HG03439 (cell line): ENCODE results near the gene ZNF423.
"Not testable (repeated sequence)": the region's sequence is repeated elsewhere in the genome, so short reads cannot be mapped to it uniquely, and the experiment has no call there.

Experiments
- ATAC-seq: cut with Tn5 transposase; IDR thresholded peaks from one replicate; pipeline ENCODE4 v1.9.1; 2021; ENCODE audit warnings: mild to moderate bottlenecking, moderate library complexity; ENCODE audit not compliant: unreplicated experiment

Gene ZNF423

DNA sequence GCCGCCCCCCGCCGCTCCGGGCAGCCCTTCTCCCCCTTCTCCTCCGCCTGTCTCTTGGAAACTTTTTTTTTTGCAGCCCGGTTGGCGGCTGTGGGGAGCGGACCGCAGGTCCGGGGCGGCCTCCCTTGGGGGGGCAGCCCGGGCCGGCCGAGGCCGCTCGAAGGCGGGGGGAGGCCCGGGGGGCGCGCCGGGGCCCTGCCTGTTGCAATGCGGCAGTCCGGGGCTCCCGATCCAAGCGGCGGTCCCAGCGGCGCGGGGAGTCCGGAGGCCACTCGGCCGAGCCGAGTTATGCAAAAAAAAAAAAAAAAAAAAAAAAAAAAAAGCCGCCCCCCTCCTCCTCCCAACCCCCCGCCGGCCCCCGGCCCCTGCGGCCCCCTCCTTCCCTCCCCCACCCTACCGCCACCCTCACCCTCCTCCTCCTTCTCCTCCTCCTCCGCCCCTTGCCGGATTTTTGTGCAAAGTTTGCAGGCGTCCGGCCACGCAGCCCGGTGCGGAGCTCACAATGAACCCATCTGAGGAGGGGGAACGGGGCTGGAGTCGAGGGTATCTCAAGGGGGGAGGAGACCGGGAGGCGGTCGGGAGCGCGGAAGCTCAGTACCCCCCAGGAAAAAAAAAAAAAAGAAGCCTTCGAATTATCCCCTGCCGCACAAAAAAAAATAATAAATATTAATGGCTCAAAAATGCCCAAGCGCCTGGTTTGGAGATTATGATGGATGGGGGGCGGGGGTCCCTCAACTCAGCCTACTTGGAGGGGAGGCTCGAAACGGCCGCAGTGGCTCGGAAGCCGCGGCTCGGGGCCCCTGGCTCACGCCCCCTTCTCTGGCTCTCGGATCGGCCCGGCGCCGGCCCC lies at the start of gene ZNF423:
Gene ZNF423, minus strand, starts transcription at position 291 of the 850 bp plus-strand sequence. CDS start 338 bp downstream, outside the sequence.
- ATAC-seq: peak; percentile 1

DNA sequence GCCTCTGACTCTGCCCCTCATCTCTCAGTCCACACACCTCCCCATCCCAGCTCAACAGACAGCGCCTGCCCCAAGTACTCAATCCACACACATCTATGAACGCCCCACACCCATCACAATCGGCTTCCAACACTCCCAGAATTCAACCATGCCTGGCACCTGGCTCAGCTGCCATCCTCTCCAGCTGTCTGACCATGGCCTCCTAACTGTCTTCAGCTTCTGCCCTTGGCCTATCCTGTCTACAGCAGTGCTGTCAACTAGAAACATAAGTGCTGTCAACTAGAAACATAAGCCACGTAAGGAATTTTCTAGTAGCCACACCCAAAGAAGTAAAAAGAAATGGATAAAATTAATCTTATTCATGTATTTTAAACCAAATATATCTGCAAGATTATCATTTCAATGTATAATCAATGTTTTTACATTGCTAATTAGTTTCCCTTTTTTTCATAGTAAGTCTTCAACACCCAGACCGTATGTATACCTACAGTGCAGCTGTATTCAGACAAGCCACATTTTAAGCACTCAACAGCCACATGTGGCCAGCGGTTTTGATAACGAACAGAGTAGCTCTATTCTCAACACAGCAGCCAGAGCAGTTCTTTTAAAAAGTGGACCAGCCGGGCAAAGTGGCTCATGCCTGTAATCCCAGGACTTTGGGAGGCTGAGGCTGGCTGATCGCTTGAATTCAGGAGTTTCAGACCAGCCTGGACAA lies 48.6 kb upstream of the ZNF423 start:
- no peak for ATAC-seq

DNA sequence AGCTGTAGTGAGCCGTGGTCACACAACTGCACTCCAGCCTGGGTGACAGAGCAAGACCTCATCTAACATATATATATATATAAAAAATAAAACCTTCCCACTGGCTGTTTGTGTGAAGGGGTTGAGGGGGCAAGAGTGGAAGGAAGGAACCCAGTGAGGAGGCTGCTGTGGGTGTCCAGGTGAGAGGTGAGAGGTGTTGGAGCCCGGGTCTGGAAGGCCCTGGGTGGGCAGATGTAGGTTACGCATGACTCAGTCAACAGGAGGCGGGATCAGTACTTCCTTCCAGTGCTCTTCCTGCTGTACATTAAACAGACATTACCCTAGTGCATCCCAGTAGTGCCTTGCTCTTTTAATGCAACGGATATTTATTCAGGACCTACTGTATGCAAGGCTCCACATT lies 47.0 kb upstream of the ZNF423 start:
- no peak for ATAC-seq

DNA sequence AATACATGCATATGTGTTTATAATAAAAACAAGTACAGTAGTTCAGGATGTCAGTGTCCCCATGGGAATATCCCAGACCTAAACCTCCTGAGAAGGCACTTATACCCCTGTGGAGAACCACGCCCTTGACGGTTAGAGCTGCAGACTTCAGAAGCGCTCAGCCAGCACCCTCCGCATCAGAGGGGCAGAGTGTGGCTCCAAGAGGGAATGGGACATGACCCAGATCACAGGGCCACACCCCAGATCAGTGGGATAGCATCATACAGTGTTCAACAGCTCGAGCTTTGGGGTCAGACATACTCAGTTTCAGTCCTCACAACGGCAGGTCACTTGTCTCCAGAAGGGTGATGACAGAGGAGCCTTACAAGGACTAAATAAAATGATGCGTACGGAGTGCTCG lies 45.8 kb upstream of the ZNF423 start:
- ATAC-seq: no peak

DNA sequence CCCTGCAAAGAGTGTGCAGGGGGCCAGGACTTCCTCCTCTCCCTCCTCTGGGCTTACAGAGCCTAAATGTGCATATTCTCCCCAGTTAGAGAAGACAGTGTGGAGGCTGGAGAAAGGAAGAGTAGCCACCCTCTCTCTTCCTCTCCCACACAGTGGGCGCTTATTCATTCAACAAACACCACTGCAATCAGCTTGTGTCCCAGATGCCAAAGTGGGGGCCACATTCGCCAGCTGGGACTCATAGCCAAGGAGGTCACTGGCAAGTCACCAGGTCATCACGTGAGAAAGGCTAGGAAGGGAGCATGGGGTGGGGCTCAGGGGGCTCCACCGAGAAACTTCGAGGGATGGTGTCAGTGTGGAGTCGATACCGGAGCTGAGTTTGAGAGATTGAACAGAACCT lies 45.0 kb upstream of the ZNF423 start:
- ATAC-seq: no peak

DNA sequence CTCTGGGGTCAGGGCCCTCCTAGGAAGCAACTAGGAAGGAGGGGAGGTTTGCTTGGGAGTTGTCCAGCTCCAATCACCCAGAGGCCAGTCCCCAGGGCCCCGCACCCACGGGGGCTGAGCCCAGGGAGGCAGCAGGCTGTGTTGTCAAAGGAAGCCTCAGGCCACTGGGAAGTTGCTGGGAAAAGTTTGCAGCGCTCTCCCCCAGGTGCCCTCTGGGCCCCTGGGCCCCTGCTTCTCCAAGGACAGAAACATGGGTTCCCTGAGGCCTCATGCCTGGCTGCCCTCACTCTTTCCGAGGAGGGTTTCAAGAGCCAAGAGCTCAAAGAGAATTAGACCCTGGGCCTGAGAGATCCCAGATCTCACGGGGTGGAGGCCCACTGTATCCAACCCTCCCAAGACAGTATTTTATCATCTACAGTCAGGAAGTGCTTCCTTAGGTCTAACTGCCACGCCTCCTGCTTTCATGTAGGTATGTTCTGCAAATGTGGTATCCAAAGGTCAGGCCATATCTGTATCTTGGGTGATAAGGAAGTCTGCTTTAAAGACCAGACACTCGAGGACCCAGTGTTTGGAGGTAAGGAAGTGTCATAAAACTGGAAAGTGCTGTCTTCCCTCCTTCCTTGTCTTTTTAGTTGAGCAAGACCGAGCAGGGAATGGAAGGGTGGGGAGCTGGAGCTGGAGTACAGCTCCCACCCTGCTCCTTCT lies 44.2 kb upstream of the ZNF423 start:
- ATAC-seq: no peak

DNA sequence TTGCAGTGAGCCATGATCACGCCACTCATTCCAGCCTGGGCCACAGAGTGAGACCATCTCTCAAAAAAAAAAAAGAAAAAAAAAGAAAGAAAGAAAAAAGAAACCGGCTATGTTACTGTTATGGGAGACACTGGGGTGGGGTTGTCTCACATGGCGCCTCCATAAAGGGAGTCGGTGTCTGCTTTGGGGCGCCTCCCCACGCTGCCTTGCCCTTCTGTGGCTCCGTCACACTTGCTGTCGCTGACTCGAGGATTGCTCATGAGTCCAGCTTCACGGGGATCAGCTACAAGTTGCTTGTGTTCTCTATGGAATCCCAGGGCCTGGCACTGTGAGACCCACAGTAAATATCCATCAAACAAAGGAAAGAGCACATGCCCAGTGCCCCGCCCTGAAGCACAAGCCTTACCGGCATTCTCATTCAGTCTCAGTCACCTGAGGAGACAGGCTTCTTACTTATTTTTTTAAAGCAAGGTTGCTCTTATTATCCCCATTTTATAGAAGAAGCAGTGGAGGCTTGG lies 40.6 kb upstream of the ZNF423 start:
- ATAC-seq: no peak

DNA sequence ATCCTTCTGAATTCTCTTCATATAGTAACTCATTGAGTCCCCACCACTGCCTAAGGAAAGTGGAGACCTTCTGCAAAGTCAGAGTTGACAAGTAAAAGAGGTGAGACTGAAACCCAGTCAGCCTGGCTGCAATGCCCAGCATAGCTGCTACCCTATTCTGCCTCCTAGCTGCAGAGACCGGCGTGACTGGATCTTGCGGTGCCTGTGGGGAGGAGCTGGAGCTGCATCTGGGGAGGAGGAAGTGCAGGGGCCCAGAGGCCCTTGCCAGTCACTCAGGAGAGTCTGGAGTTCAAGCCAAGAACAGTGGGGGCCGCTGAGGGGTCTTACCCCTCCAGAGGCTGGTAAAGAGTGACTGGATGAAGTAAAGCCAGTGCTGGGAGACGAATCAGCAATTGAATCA lies 35.0 kb upstream of the ZNF423 start:
- no peak for ATAC-seq

DNA sequence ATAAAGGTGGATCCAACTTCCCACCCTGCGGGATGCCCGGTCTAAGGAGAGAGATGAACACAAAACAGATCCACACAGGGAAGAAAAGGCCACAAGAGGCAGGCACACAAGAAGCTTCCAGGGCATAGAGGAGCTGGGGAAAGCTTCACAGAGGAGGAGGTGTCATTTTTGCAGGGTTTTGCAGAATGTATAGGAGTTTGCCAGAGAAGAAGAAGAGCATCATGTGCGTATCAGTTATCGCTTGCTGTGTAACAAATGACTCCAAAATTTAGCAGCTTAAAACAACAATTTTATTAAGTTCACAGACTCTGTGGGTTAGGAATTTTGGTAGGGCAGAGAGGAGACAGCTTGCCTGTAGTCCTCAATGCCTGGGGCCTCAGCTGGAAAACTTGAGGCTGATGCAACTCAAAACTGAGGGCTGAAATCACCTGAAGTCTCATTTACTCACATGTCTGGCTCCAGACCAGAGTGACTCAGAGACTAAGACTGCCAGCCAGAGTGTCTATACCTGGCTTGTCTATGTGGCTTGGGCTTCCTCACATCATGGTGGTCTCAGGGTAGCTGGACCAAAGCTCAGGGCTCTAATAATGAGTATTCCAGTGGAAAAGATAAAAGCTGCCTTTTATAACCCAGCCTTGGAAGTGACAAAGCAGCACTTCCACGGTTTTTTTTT lies 33.9 kb upstream of the ZNF423 start:
- ATAC-seq: no peak

DNA sequence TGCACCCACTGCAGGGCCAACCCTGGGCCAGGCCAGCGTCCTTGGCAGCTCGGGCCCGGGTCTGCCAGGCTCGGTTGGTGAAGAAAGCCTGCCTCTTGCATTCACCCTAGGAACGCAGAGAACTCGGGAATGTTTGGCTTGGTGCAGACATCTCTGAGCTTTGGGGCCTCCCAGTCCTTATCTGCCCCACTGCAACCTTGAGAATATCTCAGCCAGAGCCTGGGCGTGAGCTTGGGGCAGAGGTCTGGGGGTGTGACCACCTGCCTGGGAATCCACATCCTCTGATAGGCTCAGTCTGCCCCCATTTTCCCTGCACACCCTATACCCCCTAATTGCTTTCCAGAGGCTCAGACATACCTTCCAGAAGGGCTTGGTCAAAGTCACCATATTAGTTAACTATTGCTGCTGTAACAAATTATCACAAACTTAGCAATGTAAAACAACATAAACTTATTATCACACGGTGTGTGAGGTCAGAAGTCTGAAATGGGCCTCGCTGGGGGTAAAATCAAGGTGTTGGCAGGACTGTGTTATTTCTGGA lies 30.7 kb upstream of the ZNF423 start:
- ATAC-seq: no peak

DNA sequence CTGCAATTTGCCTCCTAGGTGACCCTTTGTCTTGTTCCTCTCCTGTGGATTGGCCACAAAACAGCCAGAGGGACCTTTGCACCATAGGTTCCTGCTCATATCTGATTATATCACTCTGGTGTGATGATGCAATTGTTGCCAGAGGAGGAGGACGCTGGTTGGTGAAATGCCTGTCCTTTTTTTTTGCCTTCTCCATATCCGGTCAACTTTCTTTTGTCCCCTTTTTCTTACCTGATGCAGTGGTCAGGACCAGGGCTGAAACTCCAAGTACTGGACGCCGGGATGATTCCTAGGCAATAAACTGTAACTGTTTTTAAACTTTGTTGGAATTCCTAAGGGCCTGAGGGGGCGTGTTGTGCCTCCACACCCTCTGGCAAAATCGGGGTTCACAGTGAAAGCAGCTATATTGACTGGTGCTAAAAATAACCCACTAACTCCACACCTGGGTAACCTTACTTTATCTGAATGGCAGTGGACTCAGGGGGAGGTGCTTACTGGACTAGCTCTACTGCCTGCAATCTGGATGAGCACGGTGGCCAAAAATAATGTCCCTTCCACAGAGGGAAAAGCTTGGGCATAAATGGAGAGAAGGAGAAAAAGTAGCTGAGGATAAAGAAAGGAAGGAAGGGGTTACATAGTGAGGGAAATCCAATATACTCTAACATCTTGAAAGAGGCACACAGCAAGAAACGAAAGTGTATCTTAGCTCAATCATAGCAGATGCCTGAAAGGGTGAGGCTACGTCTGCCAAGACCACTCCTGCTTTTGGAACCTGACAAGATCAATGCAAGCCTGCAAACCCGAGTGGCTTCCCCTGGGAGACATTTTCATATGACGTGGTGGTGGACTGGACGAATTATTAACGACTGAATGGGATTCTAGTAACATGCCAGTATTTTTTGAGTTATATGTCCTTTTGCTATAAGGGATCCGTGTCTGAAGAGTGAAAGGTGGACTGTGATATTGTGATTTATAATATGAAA lies 28.4 kb upstream of the ZNF423 start:
- ATAC-seq: no peak

DNA sequence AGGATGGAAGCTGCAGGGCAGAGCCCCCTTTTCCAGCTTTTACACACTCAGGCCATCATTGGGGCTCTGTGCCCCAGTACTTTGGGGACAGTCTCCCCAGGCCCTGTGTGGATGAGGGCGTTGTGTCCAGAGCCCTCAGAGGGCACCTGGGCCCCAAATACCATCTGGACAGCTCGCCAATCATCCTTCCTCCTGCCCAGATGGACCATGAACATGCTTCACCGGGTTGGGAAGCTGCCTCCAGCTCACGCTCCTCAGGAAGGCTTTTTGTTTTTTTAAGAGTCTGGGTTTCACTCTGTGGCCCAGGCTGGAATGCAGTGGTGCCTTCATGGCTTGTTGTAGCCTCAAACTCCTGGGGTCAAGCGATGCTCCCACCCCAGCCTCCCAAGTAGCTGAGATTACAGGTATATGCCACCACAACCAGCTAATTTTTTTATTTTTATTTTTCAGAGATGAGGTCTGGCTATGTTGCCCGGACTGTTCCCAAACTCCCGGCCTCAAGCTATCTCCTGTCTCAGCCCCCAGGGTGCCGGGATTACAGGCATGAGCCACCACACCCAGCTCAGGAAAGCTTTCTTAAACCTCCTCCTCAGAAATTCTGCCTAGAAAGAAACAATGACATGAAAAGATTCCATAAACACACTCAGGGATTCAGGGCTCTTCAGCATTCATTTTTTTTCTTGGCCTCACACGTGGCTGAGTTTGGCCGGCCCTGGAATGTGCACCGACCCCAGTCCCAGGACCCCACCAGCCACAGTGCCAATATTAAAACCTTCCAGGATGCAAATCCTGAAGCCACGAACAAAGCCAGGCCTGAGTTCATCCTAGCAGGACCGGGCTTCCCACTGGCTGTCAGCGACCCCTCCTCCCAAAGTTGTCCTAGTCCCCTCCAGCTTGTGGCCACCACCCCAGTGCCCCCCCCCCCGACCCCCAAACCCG lies 27.4 kb upstream of the ZNF423 start:
- no peak for ATAC-seq

DNA sequence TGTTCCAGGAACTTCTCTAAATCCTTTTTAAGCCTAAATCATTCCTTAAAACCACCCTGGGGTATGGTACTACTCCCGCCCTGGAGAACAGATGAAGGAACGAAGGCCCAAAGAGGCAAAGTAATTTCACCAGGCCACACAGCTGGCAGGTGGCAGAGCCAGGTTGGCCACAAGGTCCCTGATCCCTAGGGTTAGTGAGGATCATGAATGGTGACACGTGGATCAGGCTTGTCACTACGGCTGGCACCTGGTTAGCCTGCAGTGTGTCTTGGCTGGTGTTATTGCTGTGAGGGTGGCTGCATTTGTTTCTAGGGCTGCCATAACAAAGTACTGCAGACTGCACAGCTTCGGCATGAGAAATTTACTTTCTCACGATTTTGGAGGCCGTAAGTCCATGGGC lies 26.0 kb upstream of the ZNF423 start:
- no peak for ATAC-seq

DNA sequence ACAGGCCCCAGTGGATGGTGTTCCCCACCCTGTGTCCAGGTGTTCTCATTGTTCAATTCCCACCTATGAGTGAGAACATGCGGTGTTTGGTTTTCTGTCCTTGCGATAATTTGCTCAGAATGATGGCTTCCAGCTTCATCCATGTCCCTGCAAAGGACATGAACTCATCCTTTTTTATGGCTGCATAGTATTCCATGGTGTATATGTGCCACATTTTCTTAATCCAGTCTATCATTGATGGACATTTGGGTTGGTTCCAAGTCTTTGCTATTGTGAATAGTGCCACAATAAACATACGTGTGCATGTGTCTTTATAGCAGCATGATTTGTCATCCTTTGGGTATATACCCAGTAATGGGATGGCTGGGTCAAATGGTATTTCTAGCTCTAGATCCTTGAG lies 22.6 kb upstream of the ZNF423 start:
- not testable (repeated sequence) for ATAC-seq

DNA sequence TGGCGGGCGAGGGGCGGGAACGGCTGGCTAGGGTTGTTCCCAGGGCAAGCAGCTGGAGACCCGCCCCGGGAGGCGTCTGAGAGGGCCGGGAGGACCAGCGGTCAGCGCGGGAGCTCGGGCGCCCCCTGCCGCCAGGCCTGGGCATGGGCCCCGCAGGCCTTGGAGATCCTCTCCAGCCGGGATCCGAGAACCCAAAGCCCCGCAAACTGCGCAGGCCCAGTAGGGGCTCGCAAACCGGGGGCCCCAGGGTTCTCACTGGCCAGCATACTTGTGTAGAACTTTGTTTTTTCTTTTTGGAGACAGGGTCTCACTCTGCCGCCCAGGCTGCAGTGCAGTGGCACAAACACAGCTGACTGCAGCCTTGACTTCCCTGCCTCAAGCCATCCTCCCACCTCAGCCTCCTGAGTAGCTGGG lies 20.8 kb upstream of the ZNF423 start:
- ATAC-seq: no peak

DNA sequence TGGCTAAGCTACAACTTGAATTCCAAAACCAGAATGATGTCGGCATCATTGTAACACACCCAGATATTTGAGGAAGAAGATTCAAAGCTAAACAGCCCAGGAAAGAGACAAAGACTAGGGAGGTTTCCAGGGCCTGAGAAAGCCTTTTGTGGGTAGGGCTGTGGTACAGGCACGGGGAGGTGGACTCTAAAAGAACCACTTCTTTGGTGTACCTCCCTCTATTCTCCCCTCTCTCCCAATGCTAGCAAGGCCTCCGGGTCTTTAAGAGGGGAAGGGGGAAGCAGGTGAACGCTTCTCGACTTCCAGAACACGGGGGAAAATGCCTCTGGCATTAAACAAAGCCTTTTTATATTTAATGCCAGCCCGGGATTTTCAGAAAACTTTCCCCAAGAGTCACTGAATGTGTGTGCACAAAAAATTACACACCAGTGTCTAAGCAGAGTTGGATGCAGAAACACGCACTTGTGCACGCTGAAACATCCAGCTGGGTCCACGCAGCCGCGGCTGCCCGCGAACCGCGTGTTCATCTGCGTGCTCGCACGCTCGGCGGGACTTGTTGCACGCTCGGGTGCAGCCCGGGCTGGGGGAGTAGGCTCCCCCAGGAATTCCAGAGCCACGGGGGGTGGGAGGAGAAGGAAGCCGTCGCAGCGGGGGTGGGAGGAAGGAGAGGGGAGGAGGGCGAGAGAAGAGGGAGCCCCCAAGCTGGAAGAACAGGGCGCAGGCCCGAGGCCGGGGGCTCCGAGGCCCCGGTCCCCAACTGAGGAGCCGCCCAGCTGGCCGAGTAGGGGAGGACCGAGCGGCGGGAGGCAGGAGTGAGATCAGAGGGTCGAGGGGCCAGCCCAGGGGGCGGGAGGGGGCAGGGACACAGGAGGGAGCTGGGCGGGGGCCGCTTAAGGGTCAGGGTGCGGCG lies 20.1 kb upstream of the ZNF423 start:
- no peak for ATAC-seq

DNA sequence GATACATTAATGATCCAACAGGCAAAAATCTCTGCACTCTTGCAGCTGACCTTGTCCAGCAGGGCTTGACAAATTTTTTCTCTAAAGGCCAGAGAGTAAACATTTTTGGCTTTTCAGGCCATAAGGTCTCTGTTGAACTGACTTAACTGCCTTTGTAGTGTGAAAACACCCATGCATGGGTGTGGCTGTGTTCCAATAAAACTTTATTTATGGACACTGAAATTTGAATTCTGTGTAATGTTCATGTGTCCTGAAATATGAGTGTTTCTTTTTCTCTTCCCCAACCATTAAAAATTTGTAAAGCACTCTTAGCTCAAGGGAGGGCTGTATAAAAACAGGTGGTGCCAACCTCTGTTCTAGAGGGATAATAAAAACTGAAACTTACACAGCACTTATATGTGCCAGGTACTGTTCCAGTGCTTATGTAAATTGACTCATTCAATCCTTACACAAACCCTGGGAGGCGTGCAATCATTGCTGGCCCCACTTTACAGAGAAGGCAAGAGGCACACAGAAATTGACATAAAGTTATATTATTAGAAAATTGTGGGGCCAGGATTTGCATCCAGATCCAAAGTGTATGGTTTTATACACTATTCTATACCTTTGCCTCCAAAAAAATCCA lies 18.8 kb upstream of the ZNF423 start:
- ATAC-seq: no peak
